Neural crest cell (in vitro differentiated cells): Measurements from ENCODE around the gene TRNP1. TPM values are rescaled to one million over a fixed set of nuclear protein-coding genes. Genes with fewer than 3 reads are reported as not detected.

Experiments
- DNase-seq: peaks from one replicate; pipeline ENCODE4 v3.0.0; 2021; ENCODE audit warnings: low read depth, mixed read lengths, low spot score
- H3K27ac Mint-ChIP-seq: one replicate; pipeline ENCODE4 v1.8.0; 2021; ENCODE audit warnings: mild to moderate bottlenecking, mixed read lengths; ENCODE audit not compliant: unreplicated experiment
- H3K27me3 Mint-ChIP-seq: 2 replicates; pipeline ENCODE4 v1.8.0; 2021; ENCODE audit warnings: low read depth, mild to moderate bottlenecking, mixed read lengths
- H3K36me3 Mint-ChIP-seq: 2 replicates; pipeline ENCODE4 v1.8.0; 2021; ENCODE audit warnings: low read depth, mild to moderate bottlenecking, mixed read lengths
- H3K4me1 Mint-ChIP-seq: 2 replicates; pipeline ENCODE4 v1.8.0; 2021; ENCODE audit warnings: mixed read lengths
- H3K4me3 Mint-ChIP-seq: one replicate; pipeline ENCODE4 v1.8.0; 2021; ENCODE audit warnings: mild to moderate bottlenecking, mixed read lengths
- H3K9me3 Mint-ChIP-seq: 2 replicates; pipeline ENCODE4 v1.8.0; 2021; ENCODE audit warnings: mixed read lengths
- total RNA-seq: library from RNA; stranded (reverse); gene quantifications from 2 replicates; pipeline ENCODE4 v1.2.1, GENCODE V29; 2021
- TF ChIP-seq, protein P1 (sequence below): fragments of 200-600 bp; sonication (generic); conservative IDR thresholded peaks from 2 replicates; pipeline ENCODE4 v1.5.0; 2021; ENCODE audit warnings: antibody characterized with exemption, mild to moderate bottlenecking

Gene TRNP1
- total RNA-seq, 1 donor from 2014 or later = 18.7 TPM

DNA sequence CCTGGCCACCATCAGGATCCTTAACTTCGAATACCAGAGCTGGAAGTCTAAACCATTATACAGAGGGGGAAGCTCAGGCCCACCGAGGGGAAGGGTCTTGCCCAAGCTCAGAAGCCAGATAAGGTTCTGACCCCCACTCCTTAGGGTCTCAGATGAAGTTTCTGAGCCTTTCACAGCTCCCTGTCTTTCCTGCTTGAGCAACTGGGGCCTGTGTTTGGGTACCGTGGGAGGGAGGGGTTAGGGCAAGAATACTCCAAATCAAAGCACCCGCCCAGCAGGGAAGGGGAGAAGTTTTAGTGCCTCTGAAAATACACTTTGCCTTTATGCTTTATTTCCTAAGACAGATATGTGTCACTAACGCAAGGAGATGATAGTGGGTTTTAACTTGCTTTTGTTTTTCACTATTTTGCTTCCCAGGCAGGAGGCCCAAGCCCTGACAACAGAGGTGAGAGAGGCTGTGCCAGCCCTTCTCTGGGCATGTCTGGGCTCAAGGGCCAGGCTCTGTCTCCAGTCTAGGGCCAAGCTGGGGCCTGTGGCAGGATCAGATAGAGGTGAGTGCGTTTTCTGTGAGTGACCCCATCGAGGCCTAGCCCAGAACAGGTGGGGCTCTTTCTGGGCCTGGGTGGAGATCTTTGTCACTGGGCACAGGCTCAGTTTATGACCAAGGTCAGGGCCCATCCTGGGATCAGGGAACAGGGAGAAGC, 39.7 kb downstream of the TRNP1 start:
- no peaks in the 10 kb centered on the region for H3K36me3 Mint-ChIP-seq
- H3K9me3 Mint-ChIP-seq = no peaks in the 10 kb centered on the region
- TF ChIP-seq, protein P1, sequence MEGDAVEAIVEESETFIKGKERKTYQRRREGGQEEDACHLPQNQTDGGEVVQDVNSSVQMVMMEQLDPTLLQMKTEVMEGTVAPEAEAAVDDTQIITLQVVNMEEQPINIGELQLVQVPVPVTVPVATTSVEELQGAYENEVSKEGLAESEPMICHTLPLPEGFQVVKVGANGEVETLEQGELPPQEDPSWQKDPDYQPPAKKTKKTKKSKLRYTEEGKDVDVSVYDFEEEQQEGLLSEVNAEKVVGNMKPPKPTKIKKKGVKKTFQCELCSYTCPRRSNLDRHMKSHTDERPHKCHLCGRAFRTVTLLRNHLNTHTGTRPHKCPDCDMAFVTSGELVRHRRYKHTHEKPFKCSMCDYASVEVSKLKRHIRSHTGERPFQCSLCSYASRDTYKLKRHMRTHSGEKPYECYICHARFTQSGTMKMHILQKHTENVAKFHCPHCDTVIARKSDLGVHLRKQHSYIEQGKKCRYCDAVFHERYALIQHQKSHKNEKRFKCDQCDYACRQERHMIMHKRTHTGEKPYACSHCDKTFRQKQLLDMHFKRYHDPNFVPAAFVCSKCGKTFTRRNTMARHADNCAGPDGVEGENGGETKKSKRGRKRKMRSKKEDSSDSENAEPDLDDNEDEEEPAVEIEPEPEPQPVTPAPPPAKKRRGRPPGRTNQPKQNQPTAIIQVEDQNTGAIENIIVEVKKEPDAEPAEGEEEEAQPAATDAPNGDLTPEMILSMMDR = no peak
- peaks cover 39% of the 10 kb centered on the region for H3K4me1 Mint-ChIP-seq
- H3K27me3 Mint-ChIP-seq = no peaks in the 10 kb centered on the region
- no peak for DNase-seq
- H3K4me3 Mint-ChIP-seq = no peak overlapping the region
- H3K27ac Mint-ChIP-seq = peak overlapping the region; percentile 92

DNA sequence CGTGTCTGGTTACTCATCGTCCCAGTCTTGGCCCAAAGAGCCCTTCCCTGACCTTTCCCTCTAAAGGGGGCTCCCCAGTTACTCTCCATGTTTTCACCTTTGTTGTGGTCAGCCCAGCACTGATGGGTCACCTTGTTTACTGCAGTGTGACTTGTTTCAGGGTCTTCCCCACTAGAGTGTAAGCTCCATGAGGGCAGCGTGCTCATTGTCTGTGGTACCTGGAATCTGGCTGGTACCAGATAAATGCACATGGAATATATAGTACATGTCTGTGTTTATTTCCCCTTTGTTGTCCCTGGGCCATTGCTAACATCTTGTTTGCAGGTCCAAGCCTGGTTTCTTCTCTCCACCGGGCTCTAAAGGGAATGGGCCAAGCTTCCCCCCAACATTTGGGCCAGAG, 41.9 kb downstream of the TRNP1 start:
- DNase-seq = no peak
- Mint-ChIP-seq H3K9me3 (no peaks in the 10 kb centered on the region), H3K27me3 (no peaks in the 10 kb centered on the region), H3K36me3 (no peaks in the 10 kb centered on the region), H3K4me1 (peaks cover 52% of the 10 kb centered on the region), H3K4me3 (no peak overlapping the region), H3K27ac (no peak overlapping the region)
- TF ChIP-seq, protein P1 = no peak

DNA sequence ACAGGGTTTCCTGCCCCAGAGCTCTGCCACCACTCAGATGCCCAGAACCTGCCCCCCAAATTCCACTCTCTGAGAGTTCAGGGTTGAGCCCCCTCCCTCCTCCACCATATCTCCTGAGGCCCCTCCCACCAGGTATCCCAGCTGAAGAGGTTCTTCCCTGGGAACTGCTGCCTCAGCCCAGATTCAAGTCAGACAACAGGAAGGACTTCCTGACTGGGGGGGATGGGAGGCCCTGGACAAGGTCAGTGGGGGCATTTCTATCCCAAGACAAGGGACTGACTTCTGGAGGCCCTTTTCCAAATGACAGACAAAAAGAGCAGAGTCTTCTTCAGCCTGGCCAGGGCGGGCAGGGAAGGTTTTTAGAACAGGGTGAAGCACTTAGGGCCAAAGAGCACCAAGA, 43.2 kb downstream of the TRNP1 start:
- DNase-seq = no peak
- Mint-ChIP-seq H3K27ac (no peak overlapping the region), H3K36me3 (no peaks in the 10 kb centered on the region), H3K4me1 (peaks cover 58% of the 10 kb centered on the region), H3K4me3 (no peak overlapping the region), H3K27me3 (no peaks in the 10 kb centered on the region), H3K9me3 (no peaks in the 10 kb centered on the region)
- TF ChIP-seq, protein P1 = no peak

DNA sequence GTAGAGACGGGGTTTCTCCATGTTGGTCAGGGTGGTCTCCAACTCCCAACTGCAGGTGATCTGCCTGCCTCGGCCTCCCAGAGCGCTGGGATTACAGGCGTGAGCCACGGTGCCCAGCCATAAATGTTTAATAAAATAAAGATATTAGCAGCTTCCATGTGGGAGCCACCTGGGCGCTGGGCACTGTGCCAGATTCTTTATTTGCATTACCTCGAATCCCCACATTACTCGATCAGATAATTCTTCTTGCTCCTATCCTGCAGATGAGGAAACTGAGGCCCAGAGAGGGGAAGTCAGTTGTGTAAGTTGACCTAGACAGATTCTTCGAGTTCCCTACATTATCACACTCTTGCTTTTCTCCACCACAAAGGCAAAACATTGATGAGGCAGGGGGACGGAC, 44.0 kb downstream of the TRNP1 start:
- no peaks in the 10 kb centered on the region for H3K36me3 Mint-ChIP-seq
- H3K27me3 Mint-ChIP-seq = no peaks in the 10 kb centered on the region
- H3K27ac Mint-ChIP-seq = no peak overlapping the region
- TF ChIP-seq, protein P1 = no peak
- no peak overlapping the region for H3K4me3 Mint-ChIP-seq
- H3K9me3 Mint-ChIP-seq = no peaks in the 10 kb centered on the region
- DNase-seq = no peak
- H3K4me1 Mint-ChIP-seq = peaks cover 54% of the 10 kb centered on the region

DNA sequence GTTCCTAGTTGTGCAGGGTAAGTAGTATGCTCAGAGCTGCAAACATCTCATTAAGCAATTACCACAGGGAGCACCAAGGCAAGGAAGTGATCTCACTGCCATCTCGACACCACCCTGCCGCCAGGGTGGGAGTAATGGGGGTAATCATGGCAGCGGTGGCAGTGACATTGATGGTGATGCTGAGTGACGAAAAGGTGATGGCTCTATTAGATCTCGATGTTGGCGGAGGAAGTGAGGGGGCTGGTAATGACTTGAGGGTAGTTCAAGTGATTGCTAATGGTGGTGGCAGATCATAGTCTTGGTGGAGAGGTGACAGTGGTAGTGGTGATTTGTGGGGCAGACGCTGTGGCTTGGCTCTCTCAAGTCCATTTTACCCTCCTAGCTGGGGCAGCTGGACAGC, 44.5 kb downstream of the TRNP1 start:
- DNase-seq = no peak
- peaks cover 50% of the 10 kb centered on the region for H3K4me1 Mint-ChIP-seq
- H3K27me3 Mint-ChIP-seq = no peaks in the 10 kb centered on the region
- TF ChIP-seq, protein P1 = no peak
- peak overlapping the region; percentile 78 for H3K27ac Mint-ChIP-seq
- no peaks in the 10 kb centered on the region for H3K9me3 Mint-ChIP-seq
- H3K36me3 Mint-ChIP-seq = no peaks in the 10 kb centered on the region
- H3K4me3 Mint-ChIP-seq = no peak overlapping the region
